H1 (cell line): ENCODE data around the gene FBXW8. TPM values are rescaled to one million over a fixed set of nuclear protein-coding genes. Genes with fewer than 3 reads are reported as not detected.

ENCODE experiments used
- ASH2L ChIP-seq: fragments of 200-600, 300-600 bp; sonication (generic); IDR thresholded peaks from one replicate; pipeline ENCODE4 v1.7.1; 2017; ENCODE audit warnings: low read length
- BACH1 ChIP-seq: IDR thresholded peaks from 2 replicates; pipeline ENCODE4 v1.6.1; 2012; ENCODE audit warnings: low read length, improper control_type of control experiment
- JUN ChIP-seq: IDR thresholded peaks from 2 replicates; pipeline ENCODE4 v1.6.1; 2011; ENCODE audit warnings: low read depth, mild to moderate bottlenecking, improper control_type of control experiment, low read length
- RAD21 ChIP-seq, 2 experiments: IDR thresholded peaks in 1 of 2; conservative IDR thresholded peaks in 1 of 2; 2 replicates each; pipeline ENCODE4 v1.6.1; 2011; ENCODE audit warnings: low read depth in 2 of 2, low read length in 2 of 2, improper control_type of control experiment in 1 of 2, inconsistent platforms in 1 of 2, mild to moderate bottlenecking in 1 of 2, moderate library complexity in 1 of 2
- SP2 ChIP-seq: IDR thresholded peaks from 2 replicates; pipeline ENCODE4 v1.6.1; 2012; ENCODE audit warnings: mild to moderate bottlenecking, low read length, inconsistent platforms
- TAF1 ChIP-seq: IDR thresholded peaks from 2 replicates; pipeline ENCODE4 v1.6.1; 2011; ENCODE audit warnings: mild to moderate bottlenecking, low read depth, low read length
- polyA plus RNA-seq, 7 experiments: library from polyadenylated mRNA; depleted of rRNA in 3 of 7; stranded (reverse) in 5 of 7; unstranded in 2 of 7; fragments of >200 nt in 5 of 7; fragments of 200-250 nt in 2 of 7; gene quantifications; 1 replicate in 5 of 7; 2 replicates in 1 of 7; 4 replicates in 1 of 7; pipeline versions ENCODE4 v1.2.1 to v1.2.3, GENCODE V29; 2011 to 2013; ENCODE audit warnings: missing spikeins in 2 of 7, mixed read lengths in 2 of 7
- total RNA-seq: library from RNA; stranded (reverse); fragmentation: NEBNext Ultra II Directional; extraction: Animal tissue kit (Norgen Biotek cat#: 25700); gene quantifications from 2 replicates; pipeline ENCODE4 v1.2.1, GENCODE V29; 2021

Gene FBXW8
- total and polyA plus RNA-seq, 2 of the 8 experiments (the other 6 are each of a cell fraction or from before 2014, with no cell fraction given), result 15.8 to 16.0 TPM

DNA sequence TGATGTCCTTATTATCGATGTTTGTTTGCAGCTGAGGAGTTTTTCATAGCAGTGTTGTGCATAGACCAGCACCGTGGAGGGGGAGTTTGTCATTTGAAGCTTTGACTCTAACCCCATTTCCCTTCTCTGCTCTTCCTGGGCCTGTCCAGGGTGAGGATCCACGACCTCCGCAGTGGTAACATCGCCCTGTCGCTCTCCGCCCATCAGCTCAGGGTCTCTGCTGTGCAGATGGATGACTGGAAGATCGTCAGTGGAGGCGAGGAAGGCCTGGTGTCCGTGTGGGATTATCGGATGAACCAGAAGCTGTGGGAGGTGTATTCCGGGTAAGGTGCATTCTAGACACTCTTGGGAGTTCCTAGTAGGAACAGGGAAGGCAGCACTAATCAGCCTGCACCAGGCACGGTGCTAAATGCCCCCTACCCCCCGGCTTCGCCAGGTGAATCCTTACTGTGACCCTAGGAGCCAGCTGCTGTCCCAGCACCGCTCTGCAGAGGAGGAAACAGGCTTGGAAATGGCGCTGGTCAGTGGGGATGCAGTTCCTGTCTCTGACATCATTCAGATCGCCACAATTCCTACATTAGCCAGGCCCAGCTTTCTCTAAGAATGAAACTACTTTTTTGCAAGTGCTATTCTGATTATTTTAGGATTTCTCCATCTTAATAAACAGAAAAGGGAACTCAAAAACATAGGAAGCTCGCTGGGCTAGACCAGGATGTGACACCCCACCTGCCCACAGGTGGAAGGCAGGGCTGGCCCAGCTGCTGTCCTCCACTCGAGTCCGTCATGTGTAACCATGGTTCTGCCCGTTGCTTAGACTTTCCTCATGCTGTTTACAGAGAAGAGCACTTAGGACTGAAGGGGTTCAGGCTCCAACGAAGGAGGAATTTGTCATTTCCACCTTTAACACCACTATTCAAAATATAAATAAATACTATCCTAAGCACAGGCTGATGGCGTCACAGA, 113.5 kb downstream of the FBXW8 start (continued):
- TF ChIP-seq ASH2L (no peak), SP2 (no peak), BACH1 (no peak), JUN (no peak), TAF1 (no peak), RAD21 (IDR thresholded peaks at IDR 0.05 in 1 of 2, conservative IDR thresholded peaks at IDR 0.05 in 1 of 2; ENCODE audit: low read depth in 2 of 2, low read length in 2 of 2) (no peak)
